MCF 10A (cell line): Measurements from ENCODE around the gene ZBTB12. TPM values are rescaled to one million over a fixed set of nuclear protein-coding genes. Genes with fewer than 3 reads are reported as not detected.

Experiments
- BruUV-seq: library from RNA; stranded (reverse); fragments of 400-500 nt; replicated peaks from 2 replicates; lab custom pipeline; 2021; lab: Mats Ljungman, UMichigan
- CTCF ChIA-PET: fragments of 300-600 bp; sonication (Branson Sonifier 250); formaldehyde crosslinking; extraction: SDS; loops from one replicate; lab custom pipeline; 2021; ENCODE audit warnings: antibody characterized with exemption, inconsistent platforms; lab: Yijun Ruan, JAX
- POLR2A ChIA-PET: fragments of 300-600, 350-650 bp; sonication (Branson Sonifier 250); formaldehyde crosslinking; extraction: SDS; loops from one replicate; lab custom pipeline; 2020; ENCODE audit warnings: antibody characterized with exemption, inconsistent platforms; lab: Yijun Ruan, JAX
- DNase-seq: peaks from one replicate; pipeline ENCODE4 v3.0.0-alpha.2; 2018; ENCODE audit not compliant: unreplicated experiment
- H3K27ac Mint-ChIP-seq: one replicate; pipeline ENCODE4 v1.8.0; 2022; ENCODE audit warnings: mild to moderate bottlenecking, low read depth, mixed read lengths; ENCODE audit not compliant: unreplicated experiment
- H3K27me3 Mint-ChIP-seq: one replicate; pipeline ENCODE4 v1.8.0; 2022; ENCODE audit warnings: mixed read lengths; ENCODE audit not compliant: insufficient read depth, unreplicated experiment
- H3K36me3 Mint-ChIP-seq: one replicate; pipeline ENCODE4 v1.8.0; 2022; ENCODE audit warnings: mild to moderate bottlenecking, moderate library complexity, mixed read lengths; ENCODE audit not compliant: insufficient read depth, unreplicated experiment
- H3K4me1 Mint-ChIP-seq: one replicate; pipeline ENCODE4 v1.8.0; 2022; ENCODE audit warnings: mixed read lengths; ENCODE audit not compliant: insufficient read depth, unreplicated experiment
- H3K4me3 Mint-ChIP-seq: one replicate; pipeline ENCODE4 v1.8.0; 2022; ENCODE audit warnings: mild to moderate bottlenecking, moderate library complexity, mixed read lengths; ENCODE audit not compliant: unreplicated experiment
- H3K9me3 Mint-ChIP-seq: one replicate; pipeline ENCODE4 v1.8.0; 2022; ENCODE audit warnings: mixed read lengths; ENCODE audit not compliant: unreplicated experiment
- intact Hi-C: fragments of 100-400 bp; cut with micrococcal nuclease; formaldehyde crosslinking; loops from 2 replicates; pipeline ENCODE4 v1.14.1; 2022
- total RNA-seq: library from RNA; stranded (reverse); gene quantifications from 2 replicates; pipeline ENCODE4 v1.2.3, GENCODE V29; 2022
- TF ChIP-seq, protein P1 (sequence below): fragments of 200-600 bp; IDR thresholded peaks from one replicate; pipeline ENCODE4 v1.8.0; 2022; ENCODE audit warnings: antibody characterized with exemption, mild to moderate bottlenecking; ENCODE audit not compliant: unreplicated experiment

The ZBTB12 gene
- total RNA-seq, 1 experiment from 2014 or later, result 3.6 TPM

- Mint-ChIP-seq H3K4me3 (peak within 1 kb of the TSS; percentile 64), H3K27ac (peak within 1 kb of the TSS; percentile 90), H3K4me1 (peaks cover 59% of the 10 kb centered on the region), H3K9me3 (no peaks in the 10 kb centered on the region), H3K27me3 (no peaks in the 10 kb centered on the region), H3K36me3 (peaks cover 40% of the 10 kb centered on the region)
- POLR2A ChIA-PET, result interaction anchor here (0.6 to 3.0 kb wide), 19 partner anchors 12 to 1309 kb away, joined by 3 to 24 read pairs (median 5); partner anchors contain the start of genes DXO, EHMT2, FKBPL and NELFE
- intact Hi-C loops, result no loop called here
- DNase-seq, result peak; percentile 94
- CTCF ChIA-PET, result interaction anchor here (0.6 to 0.9 kb wide), 3 partner anchors 25 to 333 kb away, joined by 3 to 4 read pairs (median 3); no protein-coding TSS in a partner anchor
- BruUV-seq, result no TSS peak
- TF ChIP-seq, protein P1, sequence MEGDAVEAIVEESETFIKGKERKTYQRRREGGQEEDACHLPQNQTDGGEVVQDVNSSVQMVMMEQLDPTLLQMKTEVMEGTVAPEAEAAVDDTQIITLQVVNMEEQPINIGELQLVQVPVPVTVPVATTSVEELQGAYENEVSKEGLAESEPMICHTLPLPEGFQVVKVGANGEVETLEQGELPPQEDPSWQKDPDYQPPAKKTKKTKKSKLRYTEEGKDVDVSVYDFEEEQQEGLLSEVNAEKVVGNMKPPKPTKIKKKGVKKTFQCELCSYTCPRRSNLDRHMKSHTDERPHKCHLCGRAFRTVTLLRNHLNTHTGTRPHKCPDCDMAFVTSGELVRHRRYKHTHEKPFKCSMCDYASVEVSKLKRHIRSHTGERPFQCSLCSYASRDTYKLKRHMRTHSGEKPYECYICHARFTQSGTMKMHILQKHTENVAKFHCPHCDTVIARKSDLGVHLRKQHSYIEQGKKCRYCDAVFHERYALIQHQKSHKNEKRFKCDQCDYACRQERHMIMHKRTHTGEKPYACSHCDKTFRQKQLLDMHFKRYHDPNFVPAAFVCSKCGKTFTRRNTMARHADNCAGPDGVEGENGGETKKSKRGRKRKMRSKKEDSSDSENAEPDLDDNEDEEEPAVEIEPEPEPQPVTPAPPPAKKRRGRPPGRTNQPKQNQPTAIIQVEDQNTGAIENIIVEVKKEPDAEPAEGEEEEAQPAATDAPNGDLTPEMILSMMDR, result no peak
Measured at GRCh38 chr6:31945507-31946369, 43.9 kb upstream of the ZBTB12 start, which contains the start of gene CFB. Gene CFB (plus strand): TSS chr6:31946095. CDS start chr6:31946222, 127 bp downstream.

- H3K9me3 Mint-ChIP-seq, result no peaks in the 10 kb centered on the region
Measured at GRCh38 chr6:31945154-31945506, 43.2 kb upstream of the ZBTB12 start.

DNA sequence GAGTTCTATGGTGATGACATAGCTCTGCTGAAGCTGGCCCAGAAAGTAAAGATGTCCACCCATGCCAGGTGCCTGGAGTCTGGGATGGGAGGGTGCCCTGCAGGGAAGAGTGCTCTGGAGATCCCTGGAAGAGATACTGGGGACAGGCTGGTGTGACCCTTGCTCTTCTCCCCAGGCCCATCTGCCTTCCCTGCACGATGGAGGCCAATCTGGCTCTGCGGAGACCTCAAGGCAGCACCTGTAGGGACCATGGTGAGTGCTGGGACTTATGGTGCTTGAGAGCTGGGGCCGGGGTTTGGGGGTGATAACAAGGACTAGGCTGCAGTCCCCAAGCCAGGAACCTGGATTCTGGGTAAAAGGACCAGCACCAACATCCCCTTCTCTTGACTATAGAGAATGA is 41.9 kb upstream of the ZBTB12 start:
- no peak for DNase-seq
- H3K4me3 Mint-ChIP-seq, result no peak overlapping the region
- H3K27me3 Mint-ChIP-seq, result no peaks in the 10 kb centered on the region
- peaks cover 24% of the 10 kb centered on the region for H3K36me3 Mint-ChIP-seq
- intact Hi-C loops, result no loop called here
- ChIA-PET CTCF (interaction anchor here (0.6 to 1.2 kb wide), 3 partner anchors 8 to 446 kb away, joined by 3 to 4 read pairs (median 3); no protein-coding TSS in a partner anchor), POLR2A (interaction anchor here (3.0 kb wide), 1 partner anchor 46 kb away, joined by 24 read pairs; the partner anchor contains the start of gene EHMT2)
- peaks cover 56% of the 10 kb centered on the region for H3K4me1 Mint-ChIP-seq
- H3K27ac Mint-ChIP-seq, result no peak overlapping the region
- TF ChIP-seq, protein P1, result no peak
- H3K9me3 Mint-ChIP-seq, result no peaks in the 10 kb centered on the region
- BruUV-seq, result no TSS peak

More at GRCh38 chr6:31945154-31945506, 43.2 kb upstream of the ZBTB12 start:
- POLR2A ChIA-PET, result interaction anchor here (0.7 to 3.0 kb wide), 18 partner anchors 12 to 1005 kb away, joined by 3 to 24 read pairs (median 5); partner anchors contain the start of genes DXO, EHMT2, FKBPL and NELFE
- BruUV-seq, result no TSS peak
- intact Hi-C loops, result no loop called here
- H3K27me3 Mint-ChIP-seq, result no peaks in the 10 kb centered on the region
- no peak for DNase-seq
- TF ChIP-seq, protein P1, result no peak
- peak overlapping the region; percentile 90 for H3K27ac Mint-ChIP-seq
- H3K36me3 Mint-ChIP-seq, result peaks cover 34% of the 10 kb centered on the region
- peak overlapping the region; percentile 64 for H3K4me3 Mint-ChIP-seq
- peaks cover 64% of the 10 kb centered on the region for H3K4me1 Mint-ChIP-seq
- CTCF ChIA-PET, result interaction anchor here (0.6 to 0.9 kb wide), 4 partner anchors 24 to 332 kb away, joined by 3 to 4 read pairs (median 3); no protein-coding TSS in a partner anchor

DNA sequence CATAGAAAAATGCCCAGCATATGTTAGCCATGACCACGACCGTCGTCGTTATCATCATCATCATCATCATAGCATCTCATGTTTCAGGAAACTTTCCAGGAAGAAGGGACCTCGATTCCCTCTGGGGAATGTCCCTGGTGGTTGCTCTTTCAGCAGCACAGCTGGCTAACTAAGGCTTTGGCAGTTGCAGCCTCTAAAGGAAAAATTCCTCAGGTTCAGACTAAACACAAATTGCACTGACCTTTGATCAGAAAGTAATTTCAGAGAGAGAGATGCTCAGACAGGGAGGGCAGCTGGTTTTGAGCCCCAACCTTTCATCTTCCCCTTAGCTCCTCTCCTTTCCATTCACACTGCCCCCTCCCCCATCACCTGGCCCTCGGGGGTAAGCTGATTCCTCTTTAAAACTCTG is 38.4 kb upstream of the ZBTB12 start:
- H3K27ac Mint-ChIP-seq, result no peak overlapping the region
- H3K4me3 Mint-ChIP-seq, result no peak overlapping the region
- peaks cover 7% of the 10 kb centered on the region for H3K36me3 Mint-ChIP-seq
- BruUV-seq, result no TSS peak
- intact Hi-C loops, result no loop called here
- ChIA-PET CTCF (interaction anchor here (0.8 to 2.1 kb wide), 2 partner anchors 11 to 13 kb away, joined by 6 to 7 read pairs; no protein-coding TSS in a partner anchor), POLR2A (interaction anchor here (0.9 to 2.5 kb wide), 4 partner anchors 12 to 250 kb away, joined by 3 to 7 read pairs (median 4); partner anchors contain the start of genes DXO and PBX2)
- TF ChIP-seq, protein P1, result no peak
- no peaks in the 10 kb centered on the region for H3K9me3 Mint-ChIP-seq
- peaks cover 25% of the 10 kb centered on the region for H3K4me1 Mint-ChIP-seq
- no peak for DNase-seq
- H3K27me3 Mint-ChIP-seq, result no peaks in the 10 kb centered on the region
